Skeletal muscle cell (primary cell): ENCODE data around the gene ABCG1.

Source experiments
- DNase-seq: peaks from one replicate; pipeline ENCODE4 v3.0.0-alpha.2; 2010; ENCODE audit warnings: low read depth
- H3K4me3 ChIP-seq: 2 replicates; pipeline ENCODE4 v1.5.1; 2011; ENCODE audit warnings: low read depth, mild to moderate bottlenecking, control low read depth, low read length, moderate library complexity

ABCG1 gene

GRCh38 chr21:42310411-42311001 is 91.6 kb downstream of the ABCG1 start:
- H3K4me3 ChIP-seq, result no peak overlapping the region
- no peak for DNase-seq

- no peak overlapping the region for H3K4me3 ChIP-seq
- no peak for DNase-seq
Measured at GRCh38 chr21:42311160-42311559, 92.2 kb downstream of the ABCG1 start.

DNA sequence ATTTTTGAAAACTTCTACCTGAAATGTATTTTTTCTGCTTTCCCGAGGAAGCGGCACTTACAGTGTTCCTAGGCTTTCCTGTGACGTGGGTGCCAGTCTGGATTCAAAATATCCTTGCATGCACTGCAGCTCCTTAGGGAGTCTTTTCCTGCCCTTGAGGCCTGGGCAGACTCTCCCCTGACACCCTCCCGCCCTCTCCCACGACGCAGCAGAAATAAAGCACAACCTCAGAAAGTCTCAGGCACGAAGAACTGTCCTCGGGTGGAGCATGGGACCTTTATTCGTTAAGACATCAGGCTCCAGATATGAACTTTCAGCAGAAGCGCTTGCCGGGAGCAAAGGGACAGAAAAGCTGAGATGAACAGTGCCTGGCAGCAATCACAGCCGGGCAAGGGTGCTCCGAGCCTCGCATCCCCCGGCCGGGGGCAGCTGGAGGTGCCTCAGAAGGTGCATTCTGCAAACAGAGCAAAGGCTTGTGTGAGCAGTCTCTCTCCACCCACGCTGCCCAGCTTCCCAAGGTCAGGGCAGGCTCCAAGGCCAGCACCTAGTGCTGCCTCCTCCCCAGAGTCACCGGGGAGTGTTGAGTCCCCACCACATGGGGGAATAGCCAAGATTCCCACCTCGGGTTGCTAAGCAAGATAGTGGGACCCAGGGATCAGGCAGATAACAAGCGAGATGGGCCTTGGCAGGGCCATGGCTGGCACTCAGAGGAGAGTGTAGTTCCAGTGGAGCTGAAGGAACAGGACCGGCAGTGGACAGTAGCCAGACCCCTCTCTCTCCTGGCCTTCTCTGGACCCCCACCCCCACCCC is 93.1 kb downstream of the ABCG1 start:
- DNase-seq, result no peak
- H3K4me3 ChIP-seq, result no peak overlapping the region

DNA sequence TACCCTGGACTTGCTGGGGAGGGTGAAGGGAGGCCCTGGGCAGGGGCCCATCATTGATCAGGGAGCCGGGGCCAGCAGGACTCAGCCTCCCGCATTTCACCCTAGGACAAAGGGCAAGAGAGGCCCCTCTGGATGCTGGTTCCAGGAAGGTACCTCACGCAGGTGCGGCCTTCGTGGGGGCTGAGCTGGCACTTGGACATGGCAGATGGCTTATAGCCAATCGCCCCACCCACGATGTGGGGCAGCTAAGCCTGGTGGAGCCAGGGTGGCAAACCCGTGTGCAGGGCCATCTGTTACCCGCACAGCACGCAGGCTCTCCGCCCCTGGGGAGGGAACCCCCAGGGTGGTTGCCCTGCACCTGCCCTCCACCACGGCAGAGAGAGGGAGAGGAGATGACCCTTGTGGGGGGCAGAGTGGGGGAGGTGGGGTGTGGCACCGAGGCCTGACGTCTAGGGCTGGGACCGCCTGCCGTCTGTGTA is 93.7 kb downstream of the ABCG1 start:
- DNase-seq, result no peak
- no peak overlapping the region for H3K4me3 ChIP-seq

- H3K4me3 ChIP-seq, result no peak overlapping the region
- no peak for DNase-seq
Measured at GRCh38 chr21:42313501-42313969, 94.6 kb downstream of the ABCG1 start.

DNA sequence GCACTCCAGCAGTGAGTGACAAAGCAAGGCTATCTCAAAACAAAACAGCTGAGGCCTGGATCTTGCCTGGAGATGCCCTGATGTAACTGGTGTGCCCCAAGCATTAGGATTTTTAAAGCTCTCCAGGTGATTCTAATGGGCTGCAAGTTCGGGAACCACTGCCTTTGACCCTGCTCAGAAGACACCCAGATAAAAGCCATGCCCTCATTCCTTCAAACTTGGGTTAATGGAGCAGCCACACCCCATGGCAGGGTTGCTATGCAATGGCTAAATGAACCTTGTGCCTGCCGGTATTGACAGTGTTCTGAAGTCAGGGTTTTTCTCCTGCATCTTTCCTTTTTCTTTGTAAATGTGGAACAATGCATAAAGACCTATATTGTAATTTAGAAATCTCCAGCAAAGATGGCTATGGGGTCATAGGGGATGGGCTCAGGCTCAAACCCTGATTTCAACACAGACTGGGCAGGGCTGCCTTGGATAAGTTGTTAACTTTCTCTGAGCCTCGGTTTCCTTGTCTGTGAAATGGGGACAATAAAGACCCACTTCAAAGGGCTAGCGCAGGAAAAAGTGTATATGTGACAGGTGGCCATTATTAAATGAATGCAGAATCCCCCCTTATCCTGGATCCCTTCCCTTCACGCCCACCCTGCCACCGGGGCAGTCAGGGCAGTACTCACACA is 95.8 kb downstream of the ABCG1 start:
- DNase-seq, result no peak

GRCh38 chr21:42315296-42315891 is 96.5 kb downstream of the ABCG1 start, which contains the start of gene TFF3:
TFF3 (minus strand) TSS chr21:42315409; CDS start chr21:42315374, 35 bp downstream.
- DNase-seq, result no peak
- no peak within 1 kb of the TSS for H3K4me3 ChIP-seq

More for the DNA sequence above, 95.8 kb downstream of the ABCG1 start:
- no peak overlapping the region for H3K4me3 ChIP-seq

- no peak for DNase-seq
- H3K4me3 ChIP-seq, result no peak overlapping the region
Measured at GRCh38 chr21:42316891-42317290, 98.0 kb downstream of the ABCG1 start.

DNA sequence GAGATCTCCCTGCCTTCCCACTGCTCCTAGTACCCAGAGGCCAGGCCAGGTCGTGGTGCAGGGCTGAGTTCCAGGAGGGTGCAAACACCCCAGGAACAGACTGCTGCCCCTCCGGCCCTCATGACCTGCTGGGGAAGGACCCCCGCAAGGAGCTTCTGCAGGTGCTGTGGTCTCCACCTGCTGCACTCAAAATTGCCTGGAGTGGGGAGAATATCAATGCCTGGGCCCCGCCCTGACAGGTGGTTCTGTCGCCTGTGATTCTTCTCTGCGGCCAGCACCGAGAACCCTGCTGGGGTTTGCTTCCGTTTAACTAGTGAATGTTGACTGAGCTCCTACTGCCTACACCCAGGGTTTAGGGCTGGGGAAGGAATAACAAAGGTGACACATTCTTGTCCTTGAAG is 98.4 kb downstream of the ABCG1 start:
- no peak overlapping the region for H3K4me3 ChIP-seq
- no peak for DNase-seq

DNA sequence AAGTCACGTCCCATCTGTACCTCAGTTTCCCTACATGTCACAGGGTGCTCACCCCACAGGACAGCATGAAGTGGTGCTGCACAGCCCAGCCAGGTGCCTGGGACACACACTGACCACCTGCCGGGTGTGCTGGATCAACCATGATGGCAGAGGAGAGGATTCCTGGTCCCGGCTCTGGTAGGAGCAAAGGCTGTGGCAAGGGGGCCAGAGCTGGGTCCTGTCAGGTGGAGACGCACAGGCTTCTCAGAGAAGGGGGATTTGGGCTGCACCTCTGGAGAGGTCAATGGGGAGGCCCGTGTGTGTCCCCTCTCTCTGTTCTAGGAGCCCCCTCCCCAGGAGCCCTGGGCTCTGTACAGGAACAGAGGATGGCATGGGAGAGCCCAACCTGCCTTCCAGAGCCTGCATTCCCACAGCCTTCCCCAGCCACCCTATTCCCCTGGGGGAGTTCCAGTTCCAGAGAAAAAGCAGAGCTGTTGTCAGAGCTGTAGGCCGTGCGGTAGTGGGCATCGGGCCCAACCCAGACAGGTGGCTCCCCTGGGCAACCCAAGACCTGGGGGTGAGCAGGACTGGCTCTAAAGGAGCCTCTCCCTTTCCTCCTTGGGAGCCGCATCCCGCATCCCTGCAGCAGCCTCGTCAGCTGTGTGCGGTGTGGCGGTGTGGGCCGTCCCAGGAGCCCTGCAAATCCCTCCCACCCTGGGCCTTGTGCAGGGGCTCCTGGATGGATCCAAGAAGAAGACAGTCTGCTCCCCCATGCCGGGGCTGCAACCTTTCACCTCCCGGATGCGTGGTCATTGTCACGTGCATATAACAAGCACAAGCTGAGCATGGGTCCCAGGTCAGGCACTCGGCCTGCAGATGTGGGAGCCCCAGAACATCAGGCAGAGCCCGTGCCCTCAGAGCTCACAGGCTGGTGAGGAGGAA is 99.1 kb downstream of the ABCG1 start:
- no peak overlapping the region for H3K4me3 ChIP-seq
- DNase-seq, result no peak

- H3K4me3 ChIP-seq, result no peak overlapping the region
- DNase-seq, result no peak
Measured at GRCh38 chr21:42319376-42319775, 100.4 kb downstream of the ABCG1 start.

DNA sequence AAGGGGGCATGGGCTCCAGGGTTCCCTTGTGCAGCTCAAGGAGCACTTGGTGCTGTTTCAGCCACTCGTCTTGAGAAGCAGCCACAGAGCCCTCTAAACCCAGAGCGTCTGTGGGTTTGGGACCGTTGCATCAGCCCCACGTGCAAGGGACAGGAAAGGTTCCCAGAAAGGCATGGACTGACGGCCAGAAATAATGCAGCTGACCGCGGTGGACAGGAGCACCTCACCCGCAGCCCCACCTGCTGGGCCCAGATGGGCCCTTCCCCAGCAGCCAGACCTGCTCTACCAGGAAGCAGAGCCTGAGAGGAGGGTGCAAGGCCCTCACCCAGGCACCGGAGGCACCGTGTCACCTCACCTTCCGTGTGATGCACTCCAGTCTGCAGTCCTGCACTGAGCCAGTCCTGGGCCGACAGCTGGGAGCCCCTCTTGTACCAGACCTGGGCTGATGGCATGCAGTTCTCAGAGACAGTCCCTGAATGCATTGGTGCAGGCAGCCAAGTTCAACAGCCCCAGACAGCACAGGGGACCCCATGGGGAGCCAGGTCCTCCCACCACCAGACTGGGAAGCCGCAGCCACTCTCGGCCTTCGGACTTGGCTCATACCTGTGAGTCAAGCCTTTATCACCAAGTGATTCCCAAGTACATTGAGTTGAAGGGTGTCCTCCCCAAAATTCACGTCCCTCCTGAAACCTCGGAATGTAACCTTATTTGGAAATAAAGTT is 101.1 kb downstream of the ABCG1 start:
- DNase-seq, result no peak

GRCh38 chr21:42320791-42321190 is 101.9 kb downstream of the ABCG1 start:
- no peak for DNase-seq
- H3K4me3 ChIP-seq, result no peak overlapping the region

More for the DNA sequence above, 101.1 kb downstream of the ABCG1 start:
- no peak overlapping the region for H3K4me3 ChIP-seq

- H3K4me3 ChIP-seq, result no peak overlapping the region
- DNase-seq, result no peak
Measured at GRCh38 chr21:42321231-42321630, 102.3 kb downstream of the ABCG1 start.

DNA sequence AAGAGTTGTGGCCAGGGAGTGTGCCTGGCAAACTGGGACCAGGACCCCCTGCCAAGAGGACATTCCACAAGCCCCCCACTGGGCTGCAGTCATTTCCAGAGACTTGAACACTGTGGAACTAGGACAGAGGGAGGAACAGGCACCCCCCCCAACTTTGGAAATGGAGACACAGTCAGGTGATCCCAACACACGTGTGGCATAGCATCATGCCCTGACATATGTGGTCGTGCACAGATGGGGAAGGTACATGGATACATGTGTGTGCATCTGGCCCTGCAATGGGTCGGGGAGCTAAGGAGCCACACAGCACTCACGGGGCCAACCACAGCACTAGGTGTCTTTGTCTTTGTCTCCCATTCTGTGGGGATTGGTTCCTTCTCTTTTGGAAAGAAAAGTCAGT is 102.9 kb downstream of the ABCG1 start:
- no peak overlapping the region for H3K4me3 ChIP-seq
- no peak for DNase-seq

DNA sequence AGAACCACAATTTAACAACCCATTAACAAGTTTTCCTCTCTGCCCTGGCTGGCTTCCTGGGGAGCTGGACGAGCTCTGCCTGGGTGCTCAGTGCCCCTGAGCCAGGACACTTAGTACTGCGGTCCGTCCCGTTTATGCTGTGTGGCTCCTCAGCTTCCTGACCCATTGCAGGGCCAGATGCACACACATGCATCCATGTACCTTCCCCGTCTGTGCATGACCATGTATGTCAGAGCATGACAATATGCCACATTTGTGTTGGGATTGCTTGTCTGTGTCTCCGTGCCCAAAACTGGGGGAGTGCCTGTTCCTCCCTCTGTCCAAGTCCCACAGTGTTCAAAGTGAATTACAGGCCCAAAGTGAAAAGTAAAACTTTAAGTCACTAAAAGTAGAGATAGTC is 106.0 kb downstream of the ABCG1 start:
- no peak for DNase-seq

DNA sequence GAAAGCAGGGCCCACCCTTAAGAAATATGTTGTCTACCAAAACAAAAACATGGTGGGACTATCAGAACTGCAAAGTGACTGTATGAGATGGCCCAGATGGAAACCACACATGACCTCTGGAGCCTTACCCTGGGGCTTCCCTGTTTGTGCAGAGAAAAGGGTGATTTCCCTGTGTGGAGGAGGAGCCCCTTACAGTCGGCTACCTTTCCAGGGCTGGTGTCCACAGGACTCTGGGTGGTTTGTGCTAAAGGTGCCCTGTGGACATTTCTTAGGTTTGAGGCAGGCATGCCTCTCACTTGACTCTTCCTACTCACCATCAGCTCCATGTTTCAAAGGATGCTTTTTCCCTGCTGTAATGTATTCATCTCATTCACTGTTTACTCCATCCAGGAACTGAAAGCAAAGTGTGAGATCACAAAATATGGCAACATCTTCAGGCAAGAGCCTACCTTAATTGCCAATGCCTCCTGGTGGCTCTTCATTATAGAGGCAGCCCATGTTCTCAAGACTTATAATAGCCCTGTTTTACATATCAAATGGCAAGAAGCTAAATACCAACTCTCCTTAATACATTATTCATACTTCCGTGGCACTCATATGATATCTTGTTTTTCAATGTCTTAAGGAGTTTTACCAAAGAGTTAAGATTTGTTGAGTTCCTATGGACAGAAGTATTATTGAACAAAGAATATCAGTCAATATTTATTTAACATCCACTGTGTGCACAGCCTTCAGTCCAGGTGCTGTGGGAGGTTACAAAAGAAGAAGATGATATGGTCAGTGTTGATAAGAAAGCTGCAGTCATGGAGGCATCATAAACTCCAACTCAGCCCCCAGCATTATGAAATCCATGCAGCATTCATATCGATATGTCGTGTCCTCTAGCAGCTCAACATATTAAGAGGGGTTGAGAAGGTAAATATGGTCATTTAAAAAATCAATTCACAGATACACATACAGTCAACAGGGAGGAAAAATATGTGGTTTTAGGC is 111.7 kb downstream of the ABCG1 start:
- DNase-seq, result no peak
- no peak overlapping the region for H3K4me3 ChIP-seq

More for the DNA sequence above, 106.0 kb downstream of the ABCG1 start:
- H3K4me3 ChIP-seq, result no peak overlapping the region
